Measurements from ENCODE around the gene USHBP1.

DNA sequence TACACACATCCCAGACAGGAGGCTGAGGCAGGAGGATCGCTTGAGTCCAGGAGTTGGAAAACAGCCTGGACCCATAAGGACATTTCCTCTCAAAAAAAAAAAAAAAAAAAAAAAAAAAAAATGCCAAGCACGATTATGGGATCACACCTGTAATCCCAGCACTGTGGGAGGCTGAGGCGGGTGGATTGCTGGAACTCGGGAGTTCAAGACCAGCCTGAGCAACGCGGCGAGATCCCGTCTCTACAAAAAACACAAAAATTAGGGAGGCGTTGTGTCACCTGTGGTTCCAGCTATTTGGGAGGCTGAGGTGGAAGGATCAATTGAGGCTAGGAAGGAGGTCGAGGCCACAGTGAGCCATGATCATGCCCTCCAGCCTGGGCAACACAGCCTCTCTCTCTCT, 39.5 kb downstream of the USHBP1 start:
- TF ChIP-seq MAFK (IDR thresholded peaks at IDR 0.05; ENCODE audit: low read depth, low read length) (no peak), NFE2L2 (IDR thresholded peaks at IDR 0.05; ENCODE audit: low read depth, low read length) (no peak), POLR2A (IDR thresholded peaks at IDR 0.05; ENCODE audit: low read depth, low read length) (no peak), SMC3 (IDR thresholded peaks at IDR 0.05; ENCODE audit: low read depth, low read length) (no peak), MAZ (IDR thresholded peaks at IDR 0.05; ENCODE audit: borderline replicate concordance, low read depth, low read length) (no peak), RFX5 (IDR thresholded peaks at IDR 0.05; ENCODE audit: low read depth, low read length) (no peak), CEBPB (IDR thresholded peaks at IDR 0.05; ENCODE audit: low read depth, low read length) (no peak), MXI1 (IDR thresholded peaks at IDR 0.05; ENCODE audit: borderline replicate concordance, low read depth, low read length) (no peak), BHLHE40 (IDR thresholded peaks at IDR 0.05; ENCODE audit: low read depth, low read length) (no peak), RAD21 (IDR thresholded peaks at IDR 0.05; ENCODE audit: low read length) (no peak)
- TF ChIP-seq, protein P1, sequence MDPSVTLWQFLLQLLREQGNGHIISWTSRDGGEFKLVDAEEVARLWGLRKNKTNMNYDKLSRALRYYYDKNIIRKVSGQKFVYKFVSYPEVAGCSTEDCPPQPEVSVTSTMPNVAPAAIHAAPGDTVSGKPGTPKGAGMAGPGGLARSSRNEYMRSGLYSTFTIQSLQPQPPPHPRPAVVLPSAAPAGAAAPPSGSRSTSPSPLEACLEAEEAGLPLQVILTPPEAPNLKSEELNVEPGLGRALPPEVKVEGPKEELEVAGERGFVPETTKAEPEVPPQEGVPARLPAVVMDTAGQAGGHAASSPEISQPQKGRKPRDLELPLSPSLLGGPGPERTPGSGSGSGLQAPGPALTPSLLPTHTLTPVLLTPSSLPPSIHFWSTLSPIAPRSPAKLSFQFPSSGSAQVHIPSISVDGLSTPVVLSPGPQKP (IDR thresholded peaks at IDR 0.05; ENCODE audit: borderline replicate concordance, low read depth, low read length): no peak
- TF ChIP-seq, protein P2, sequence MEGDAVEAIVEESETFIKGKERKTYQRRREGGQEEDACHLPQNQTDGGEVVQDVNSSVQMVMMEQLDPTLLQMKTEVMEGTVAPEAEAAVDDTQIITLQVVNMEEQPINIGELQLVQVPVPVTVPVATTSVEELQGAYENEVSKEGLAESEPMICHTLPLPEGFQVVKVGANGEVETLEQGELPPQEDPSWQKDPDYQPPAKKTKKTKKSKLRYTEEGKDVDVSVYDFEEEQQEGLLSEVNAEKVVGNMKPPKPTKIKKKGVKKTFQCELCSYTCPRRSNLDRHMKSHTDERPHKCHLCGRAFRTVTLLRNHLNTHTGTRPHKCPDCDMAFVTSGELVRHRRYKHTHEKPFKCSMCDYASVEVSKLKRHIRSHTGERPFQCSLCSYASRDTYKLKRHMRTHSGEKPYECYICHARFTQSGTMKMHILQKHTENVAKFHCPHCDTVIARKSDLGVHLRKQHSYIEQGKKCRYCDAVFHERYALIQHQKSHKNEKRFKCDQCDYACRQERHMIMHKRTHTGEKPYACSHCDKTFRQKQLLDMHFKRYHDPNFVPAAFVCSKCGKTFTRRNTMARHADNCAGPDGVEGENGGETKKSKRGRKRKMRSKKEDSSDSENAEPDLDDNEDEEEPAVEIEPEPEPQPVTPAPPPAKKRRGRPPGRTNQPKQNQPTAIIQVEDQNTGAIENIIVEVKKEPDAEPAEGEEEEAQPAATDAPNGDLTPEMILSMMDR (conservative IDR thresholded peaks at IDR 0.05; ENCODE audit: low read depth, low read length): no peak
- TF ChIP-seq, protein P3, sequence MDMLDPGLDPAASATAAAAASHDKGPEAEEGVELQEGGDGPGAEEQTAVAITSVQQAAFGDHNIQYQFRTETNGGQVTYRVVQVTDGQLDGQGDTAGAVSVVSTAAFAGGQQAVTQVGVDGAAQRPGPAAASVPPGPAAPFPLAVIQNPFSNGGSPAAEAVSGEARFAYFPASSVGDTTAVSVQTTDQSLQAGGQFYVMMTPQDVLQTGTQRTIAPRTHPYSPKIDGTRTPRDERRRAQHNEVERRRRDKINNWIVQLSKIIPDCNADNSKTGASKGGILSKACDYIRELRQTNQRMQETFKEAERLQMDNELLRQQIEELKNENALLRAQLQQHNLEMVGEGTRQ (IDR thresholded peaks at IDR 0.05; ENCODE audit: low read depth, low read length): no peak
